Neutrophil (primary cell): Measurements from ENCODE around the gene RELB.

Experiments used
- H3K27ac ChIP-seq: fragments of 200-600 bp; sonication (generic); 2 replicates; pipeline ENCODE4 v1.5.1; 2016; ENCODE audit warnings: mild to moderate bottlenecking, moderate library complexity
- H3K27me3 ChIP-seq: fragments of 200-600 bp; sonication (generic); 2 replicates; pipeline ENCODE4 v1.6.0; 2016; ENCODE audit warnings: mild to moderate bottlenecking
- H3K36me3 ChIP-seq: fragments of 200-600 bp; sonication (generic); 2 replicates; pipeline ENCODE4 v1.5.1; 2017
- H3K4me1 ChIP-seq, 2 experiments: fragments of 200-600 bp in 1 of 2; sonication (generic) in 1 of 2; 1 replicate in 1 of 2; 2 replicates in 1 of 2; pipeline versions ENCODE4 v1.5.1 to v1.6.1; 2013 to 2016; ENCODE audit warnings: low read depth in 1 of 2, low read length in 1 of 2, mild to moderate bottlenecking in 1 of 2, moderate library complexity in 1 of 2; ENCODE audit not compliant: control insufficient read depth in 1 of 2, insufficient read depth in 1 of 2
- H3K4me3 ChIP-seq, 2 experiments: fragments of 200-600 bp in 1 of 2; sonication (generic) in 1 of 2; 1 replicate in 1 of 2; 2 replicates in 1 of 2; pipeline ENCODE4 v1.5.1; 2013 to 2016; ENCODE audit warnings: low read depth in 1 of 2, low read length in 1 of 2, mild to moderate bottlenecking in 1 of 2, moderate library complexity in 1 of 2
- H3K9me3 ChIP-seq: fragments of 200-600 bp; sonication (generic); 2 replicates; pipeline ENCODE4 v1.5.1; 2016
- TF ChIP-seq, protein P1 (sequence below): fragments of 200-600 bp; sonication (generic); IDR thresholded peaks from 2 replicates; pipeline ENCODE4 v1.5.1; 2016; ENCODE audit warnings: antibody characterized with exemption

The RELB gene

DNA sequence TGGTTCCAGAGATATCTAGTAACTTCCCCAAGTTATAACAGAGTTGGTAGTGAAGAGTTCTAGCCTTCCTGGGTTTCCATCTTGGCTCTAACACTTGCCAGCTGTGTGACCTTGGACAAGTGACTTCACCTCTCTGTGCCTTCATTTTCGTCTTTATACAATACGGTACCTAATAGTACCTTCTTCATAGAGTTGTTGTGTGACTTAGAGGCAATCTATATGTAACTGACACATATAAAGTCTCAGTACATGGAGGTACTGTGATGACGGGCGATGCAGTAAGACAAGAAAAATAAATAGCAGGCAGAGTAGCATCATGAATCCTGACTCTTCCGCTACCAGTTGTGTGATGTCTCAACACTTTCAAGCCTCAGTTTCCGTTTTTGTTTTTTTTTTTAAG lies 29.6 kb downstream of the RELB start:
- no peaks in the 10 kb centered on the region for H3K27me3 ChIP-seq
- no peaks in the 10 kb centered on the region for H3K9me3 ChIP-seq
- no peak overlapping the region for H3K27ac ChIP-seq
- TF ChIP-seq, protein P1, sequence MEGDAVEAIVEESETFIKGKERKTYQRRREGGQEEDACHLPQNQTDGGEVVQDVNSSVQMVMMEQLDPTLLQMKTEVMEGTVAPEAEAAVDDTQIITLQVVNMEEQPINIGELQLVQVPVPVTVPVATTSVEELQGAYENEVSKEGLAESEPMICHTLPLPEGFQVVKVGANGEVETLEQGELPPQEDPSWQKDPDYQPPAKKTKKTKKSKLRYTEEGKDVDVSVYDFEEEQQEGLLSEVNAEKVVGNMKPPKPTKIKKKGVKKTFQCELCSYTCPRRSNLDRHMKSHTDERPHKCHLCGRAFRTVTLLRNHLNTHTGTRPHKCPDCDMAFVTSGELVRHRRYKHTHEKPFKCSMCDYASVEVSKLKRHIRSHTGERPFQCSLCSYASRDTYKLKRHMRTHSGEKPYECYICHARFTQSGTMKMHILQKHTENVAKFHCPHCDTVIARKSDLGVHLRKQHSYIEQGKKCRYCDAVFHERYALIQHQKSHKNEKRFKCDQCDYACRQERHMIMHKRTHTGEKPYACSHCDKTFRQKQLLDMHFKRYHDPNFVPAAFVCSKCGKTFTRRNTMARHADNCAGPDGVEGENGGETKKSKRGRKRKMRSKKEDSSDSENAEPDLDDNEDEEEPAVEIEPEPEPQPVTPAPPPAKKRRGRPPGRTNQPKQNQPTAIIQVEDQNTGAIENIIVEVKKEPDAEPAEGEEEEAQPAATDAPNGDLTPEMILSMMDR = no peak
- H3K4me3 ChIP-seq = no peak overlapping the region
- no peaks in the 10 kb centered on the region for H3K4me1 ChIP-seq
- peaks cover 41% of the 10 kb centered on the region for H3K36me3 ChIP-seq

DNA sequence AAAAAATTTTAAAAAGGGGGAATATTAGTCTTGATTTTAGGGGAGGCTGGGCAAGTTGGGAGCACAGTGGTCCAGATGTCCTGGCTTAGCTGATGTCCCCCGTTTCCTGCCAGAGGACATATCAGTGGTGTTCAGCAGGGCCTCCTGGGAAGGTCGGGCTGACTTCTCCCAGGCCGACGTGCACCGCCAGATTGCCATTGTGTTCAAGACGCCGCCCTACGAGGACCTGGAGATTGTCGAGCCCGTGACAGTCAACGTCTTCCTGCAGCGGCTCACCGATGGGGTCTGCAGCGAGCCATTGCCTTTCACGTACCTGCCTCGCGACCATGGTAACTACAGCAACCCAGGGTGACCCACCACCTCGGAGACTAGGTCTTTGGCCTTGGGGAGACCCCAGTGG lies 31.2 kb downstream of the RELB start:
- H3K36me3 ChIP-seq = peaks cover 44% of the 10 kb centered on the region
- TF ChIP-seq, protein P1 = no peak

DNA sequence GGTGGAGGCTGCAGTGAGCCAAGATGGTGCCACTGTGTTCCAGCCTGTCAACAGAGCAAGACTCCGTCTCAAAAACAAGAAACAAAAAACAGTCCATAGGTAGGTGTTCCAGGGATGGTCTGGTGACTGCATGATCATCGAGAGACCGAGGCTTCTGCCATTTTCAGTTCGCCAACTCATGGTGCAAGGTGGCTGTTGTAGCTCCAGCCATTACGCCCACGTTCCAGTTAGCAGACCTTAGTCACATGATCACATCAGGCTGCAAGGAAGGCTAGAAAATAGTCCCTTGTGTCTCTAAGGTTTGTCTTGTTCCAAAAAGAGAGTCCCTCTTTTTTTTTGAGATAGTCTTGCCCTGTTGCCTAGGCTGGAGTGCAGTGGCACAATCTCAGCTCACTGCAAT lies 34.5 kb downstream of the RELB start:
- Histone ChIP-seq H3K4me1 (peaks cover 15% of the 10 kb centered on the region in 2 experiments), H3K27me3 (no peaks in the 10 kb centered on the region), H3K9me3 (no peaks in the 10 kb centered on the region), H3K4me3 (no peak overlapping the region), H3K36me3 (peaks cover 34% of the 10 kb centered on the region), H3K27ac (no peak overlapping the region)
- TF ChIP-seq, protein P1 = no peak

More for the DNA sequence above, 31.2 kb downstream of the RELB start:
- Histone ChIP-seq H3K9me3 (no peaks in the 10 kb centered on the region), H3K4me1 (no peaks in the 10 kb centered on the region), H3K4me3 (no peak overlapping the region), H3K27me3 (no peaks in the 10 kb centered on the region), H3K27ac (no peak overlapping the region)

GRCh38 chr19:45037393-45038169 lies 36.3 kb downstream of the RELB start:
- Histone ChIP-seq H3K4me3 (no peak overlapping the region), H3K27ac (no peak overlapping the region), H3K9me3 (no peaks in the 10 kb centered on the region), H3K36me3 (peaks cover 46% of the 10 kb centered on the region), H3K27me3 (no peaks in the 10 kb centered on the region), H3K4me1 (peaks cover 28% of the 10 kb centered on the region in 2 experiments)
- TF ChIP-seq, protein P1 = no peak

DNA sequence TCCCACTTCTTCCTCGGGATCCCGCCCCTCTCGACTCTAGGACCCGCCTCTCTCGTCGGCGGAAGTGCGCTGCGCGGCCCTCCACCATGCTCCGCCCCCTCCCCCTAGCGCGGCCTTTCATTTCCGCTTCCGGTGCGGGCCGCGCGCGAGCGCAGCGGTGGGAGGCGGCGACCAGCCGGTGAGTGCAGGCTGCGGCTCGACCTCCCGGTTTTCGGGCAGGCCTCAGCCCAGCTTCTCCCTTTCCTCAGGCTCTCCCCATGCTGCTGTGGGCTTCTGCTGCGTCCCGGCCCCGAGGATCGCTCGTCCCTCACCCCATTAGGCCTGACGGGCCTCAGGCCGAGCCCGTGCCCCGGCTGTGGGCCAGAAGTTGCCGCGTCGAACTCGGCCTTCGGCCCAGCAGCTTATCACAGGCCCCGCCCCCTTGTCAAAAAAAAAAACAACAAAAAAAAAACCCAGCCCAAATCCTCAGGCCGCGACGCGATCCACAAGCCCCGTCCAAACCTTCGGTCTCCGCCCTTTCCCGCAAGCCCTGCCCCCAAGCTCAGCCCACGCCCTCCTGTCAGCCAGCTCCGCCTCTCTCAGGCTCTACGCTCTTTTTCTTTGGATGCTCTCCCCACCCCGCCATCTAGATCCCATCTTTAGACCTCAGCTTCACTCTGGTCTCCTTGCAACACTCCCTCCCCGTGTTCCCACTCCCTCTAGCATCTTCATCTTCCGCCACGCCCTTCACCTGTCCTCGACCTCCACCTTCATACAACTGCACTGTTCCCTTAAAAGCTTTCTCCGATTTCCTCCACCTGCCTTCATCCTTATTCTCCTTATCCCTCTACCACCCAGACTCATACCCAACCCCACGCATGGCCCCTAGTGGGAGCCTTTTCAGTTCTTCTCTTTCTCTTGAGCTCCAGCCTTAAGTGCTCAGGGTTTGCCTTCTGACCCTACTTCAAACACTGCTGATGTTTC lies 37.9 kb downstream of the RELB start, which contains the start of gene CLASRP:
Gene CLASRP, plus strand, starts transcription at position 115 of the 963 bp plus-strand sequence. CDS start 1,168 bp downstream, outside the sequence.
- Histone ChIP-seq H3K36me3 (peaks cover 51% of the 10 kb centered on the region), H3K27ac (peak within 1 kb of the TSS; percentile 99), H3K9me3 (no peaks in the 10 kb centered on the region), H3K4me3 (peak within 1 kb of the TSS; percentile 94 to 95), H3K4me1 (peaks cover 33 to 38% of the 10 kb centered on the region in 2 experiments), H3K27me3 (no peaks in the 10 kb centered on the region)
- TF ChIP-seq, protein P1 = no peak
